GM10248 (cell line): ENCODE measurements around the gene CENPL.
"Not testable (repeated sequence)": the region's sequence is repeated elsewhere in the genome, so short reads cannot be mapped to it uniquely, and the experiment has no call there.

Experiments
- CTCF ChIA-PET: fragments of 300-600 bp; sonication (Branson Sonifier 250); formaldehyde crosslinking; extraction: SDS; loops from one replicate; lab custom pipeline; 2021; ENCODE audit warnings: antibody characterized with exemption; lab: Yijun Ruan, JAX
- POLR2A ChIA-PET: fragments of 350-650 bp; sonication (Branson Sonifier 250); formaldehyde crosslinking; extraction: SDS; loops from one replicate; lab custom pipeline; 2020; ENCODE audit warnings: antibody characterized with exemption; lab: Yijun Ruan, JAX
- DNase-seq: peaks from one replicate; pipeline ENCODE4 v3.0.0; 2012; ENCODE audit errors: extremely low spot score
- CTCF ChIP-seq: IDR thresholded peaks from 2 replicates; pipeline ENCODE4 v1.5.1; 2012; ENCODE audit warnings: mild to moderate bottlenecking, low read depth; ENCODE audit errors: extremely low read depth, missing control alignments, control extremely low read depth

The CENPL gene

GRCh38 chr1:173827611-173828010, 2.9 kb upstream of the CENPL start:
- ChIA-PET CTCF (interaction anchor here (1.5 kb wide), 1 partner anchor 397 kb away, joined by 7 read pairs; no protein-coding TSS in a partner anchor), POLR2A (interaction anchor here (0.6 kb wide), 1 partner anchor 17 kb away, joined by 5 read pairs; no protein-coding TSS in a partner anchor)
- no peak for DNase-seq
- no peak for TF ChIP-seq CTCF

GRCh38 chr1:173823781-173824314, 835 bp downstream of the CENPL start:
- POLR2A ChIA-PET = interaction anchor here (1.0 to 1.4 kb wide), 2 partner anchors 40 to 44 kb away, joined by 4 read pairs; partner anchors contain the start of gene GAS5
- CTCF ChIA-PET = interaction anchor here (0.9 to 4.0 kb wide), 3 partner anchors 394 to 1079 kb away, joined by 3 to 25 read pairs (median 3); no protein-coding TSS in a partner anchor
- DNase-seq = no peak
- no peak for TF ChIP-seq CTCF

GRCh38 chr1:173821680-173822079, 3.0 kb downstream of the CENPL start:
- no peak for DNase-seq
- CTCF ChIA-PET = no interaction called here
- POLR2A ChIA-PET = no interaction called here
- TF ChIP-seq CTCF = no peak

GRCh38 chr1:173818459-173818858, 6.2 kb downstream of the CENPL start:
- CTCF ChIA-PET = interaction anchor here (0.8 to 2.9 kb wide), 4 partner anchors 36 to 1076 kb away, joined by 3 to 19 read pairs (median 3); no protein-coding TSS in a partner anchor
- no peak for TF ChIP-seq CTCF
- no peak for DNase-seq
- POLR2A ChIA-PET = no interaction called here

GRCh38 chr1:173813654-173814053, 11.0 kb downstream of the CENPL start:
- DNase-seq, CTCF ChIA-PET, POLR2A ChIA-PET: not testable (repeated sequence)

- no peak for DNase-seq
- no peak for TF ChIP-seq CTCF
- POLR2A ChIA-PET = no interaction called here
- CTCF ChIA-PET = no interaction called here
These were observed 21.7 kb downstream of the CENPL start for GRCh38 chr1:173802961-173803360.

GRCh38 chr1:173799995-173800394, 24.7 kb downstream of the CENPL start:
- CTCF ChIA-PET, DNase-seq, POLR2A ChIA-PET: not testable (repeated sequence)

GRCh38 chr1:173798078-173798477, 26.6 kb downstream of the CENPL start:
- ChIA-PET CTCF (interaction anchor here (0.9 to 1.5 kb wide), 2 partner anchors 15 to 27 kb away, joined by 3 to 6 read pairs; partner anchors contain the start of gene CENPL), POLR2A (no interaction called here)
- TF ChIP-seq CTCF = no peak
- DNase-seq = no peak
